ENCODE data around the gene EHMT1.

- TF ChIP-seq CTCF (IDR thresholded peaks at IDR 0.05 in 4 of 5, conservative IDR thresholded peaks at IDR 0.05 in 1 of 5) (no peak), POLR2A (IDR thresholded peaks at IDR 0.05) (no peak)
Measured at GRCh38 chr9:137569609-137570203, 49.1 kb upstream of the EHMT1 start.
